Mucosa of gallbladder (tissue), 1 donor: ENCODE results near the gene COPS7A. TPM values are rescaled to one million over a fixed set of nuclear protein-coding genes. Genes with fewer than 3 reads are reported as not detected.

Experiments used
- total RNA-seq: library from RNA; stranded (reverse); gene quantifications from one replicate; pipeline ENCODE4 v1.2.1, GENCODE V29; 2021
- donor health status: DM: no; HTN: no; CAD: no.

Gene COPS7A
- total RNA-seq, 1 donor from 2014 or later: 61.4 TPM

Other genes starting within 250 kb of the COPS7A start
- gene MRPL51, start 230.8 kb upstream of the COPS7A start, total RNA-seq: 134 TPM
- 36.6 TPM for gene NCAPD2, start 229.9 kb upstream of the COPS7A start, total RNA-seq
- gene GAPDH, start 189.5 kb upstream of the COPS7A start, total RNA-seq: 2,392 TPM
- 14.2 TPM for gene IFFO1, start 168.0 kb upstream of the COPS7A start, total RNA-seq
- 19.2 TPM for gene NOP2, start 155.8 kb upstream of the COPS7A start, total RNA-seq
- 220 TPM for gene CHD4, start 116.7 kb upstream of the COPS7A start, total RNA-seq
- 15.0 TPM for gene LPAR5, start 88.1 kb upstream of the COPS7A start, total RNA-seq
- gene ACRBP, start 76.6 kb upstream of the COPS7A start, total RNA-seq: 9.8 TPM
- 58.0 TPM for gene ING4, start 60.9 kb upstream of the COPS7A start, total RNA-seq
- gene ZNF384, start 34.7 kb upstream of the COPS7A start, total RNA-seq: 60.6 TPM
- 5.0 TPM for gene PIANP, start 23.2 kb upstream of the COPS7A start, total RNA-seq
- 175 TPM for gene MLF2, start 29.1 kb downstream of the COPS7A start, total RNA-seq
- 293 TPM for gene PTMS, start 42.3 kb downstream of the COPS7A start, total RNA-seq
- gene LAG3, start 48.5 kb downstream of the COPS7A start, total RNA-seq: 1.4 TPM
- 32.1 TPM for gene CD4, start 65.5 kb downstream of the COPS7A start, total RNA-seq
- 12.3 TPM for gene GPR162, start 97.8 kb downstream of the COPS7A start, total RNA-seq
- 28.1 TPM for gene P3H3, start 104.4 kb downstream of the COPS7A start, total RNA-seq
- gene GNB3, start 116.9 kb downstream of the COPS7A start, total RNA-seq: 3.3 TPM
- 2.2 TPM for gene CDCA3, start 127.2 kb downstream of the COPS7A start, total RNA-seq
- 98.4 TPM for gene USP5, start 128.1 kb downstream of the COPS7A start, total RNA-seq
- gene TPI1, start 143.5 kb downstream of the COPS7A start, total RNA-seq: 610 TPM
- 33.7 TPM for gene SPSB2, start 149.3 kb downstream of the COPS7A start, total RNA-seq
- gene LRRC23, start 180.8 kb downstream of the COPS7A start, total RNA-seq: 13.1 TPM
- gene ENO2, start 190.5 kb downstream of the COPS7A start, total RNA-seq: 30.5 TPM
- 153 TPM for gene ATN1, start 203.9 kb downstream of the COPS7A start, total RNA-seq
- gene RNU7-1, start 219.8 kb downstream of the COPS7A start, total RNA-seq: not detected
- gene C12orf57, start 220.0 kb downstream of the COPS7A start, total RNA-seq: 265 TPM
- 66.4 TPM for gene PTPN6, start 227.3 kb downstream of the COPS7A start, total RNA-seq
- gene PHB2, start 246.6 kb downstream of the COPS7A start, total RNA-seq: 141 TPM
- gene EMG1, start 246.9 kb downstream of the COPS7A start, total RNA-seq: 31.8 TPM